GM19099 (cell line): ENCODE measurements around the gene MAP3K20.

Source experiments
- POLR2A ChIP-seq: IDR thresholded peaks from 3 replicates; pipeline ENCODE4 v1.6.1; 2011; ENCODE audit warnings: low read depth; ENCODE audit not compliant: insufficient read length; ENCODE audit errors: extremely low read depth

MAP3K20 gene

GRCh38 chr2:173192071-173192470, 116.4 kb downstream of the MAP3K20 start:
- TF ChIP-seq POLR2A, result no peak

GRCh38 chr2:173193925-173194324, 118.3 kb downstream of the MAP3K20 start:
- no peak for TF ChIP-seq POLR2A

GRCh38 chr2:173195100-173195499, 119.5 kb downstream of the MAP3K20 start:
- TF ChIP-seq POLR2A, result no peak

- TF ChIP-seq POLR2A, result no peak
Measured at GRCh38 chr2:173196080-173196479, 120.4 kb downstream of the MAP3K20 start.

GRCh38 chr2:173196638-173197037, 121.0 kb downstream of the MAP3K20 start:
- TF ChIP-seq POLR2A, result no peak

GRCh38 chr2:173198327-173198726, 122.7 kb downstream of the MAP3K20 start:
- no peak for TF ChIP-seq POLR2A

- TF ChIP-seq POLR2A, result no peak
Measured at GRCh38 chr2:173199294-173199693, 123.6 kb downstream of the MAP3K20 start.

GRCh38 chr2:173202570-173202969, 126.9 kb downstream of the MAP3K20 start:
- no peak for TF ChIP-seq POLR2A

GRCh38 chr2:173204316-173204715, 128.7 kb downstream of the MAP3K20 start:
- no peak for TF ChIP-seq POLR2A

GRCh38 chr2:173205375-173205774, 129.7 kb downstream of the MAP3K20 start:
- no peak for TF ChIP-seq POLR2A

- TF ChIP-seq POLR2A, result no peak
Measured at GRCh38 chr2:173210270-173211196, 134.9 kb downstream of the MAP3K20 start.

- TF ChIP-seq POLR2A, result no peak
Measured at GRCh38 chr2:173213181-173213580, 137.5 kb downstream of the MAP3K20 start.

GRCh38 chr2:173214213-173214612, 138.6 kb downstream of the MAP3K20 start:
- no peak for TF ChIP-seq POLR2A

GRCh38 chr2:173215316-173215715, 139.7 kb downstream of the MAP3K20 start:
- no peak for TF ChIP-seq POLR2A

- no peak for TF ChIP-seq POLR2A
Measured at GRCh38 chr2:173216051-173216450, 140.4 kb downstream of the MAP3K20 start.

- no peak for TF ChIP-seq POLR2A
Measured at GRCh38 chr2:173216668-173217067, 141.0 kb downstream of the MAP3K20 start.
